ENCODE results near the gene PSMD4.

PSMD4 gene

GRCh38 chr1:151282883-151283725, 28.6 kb downstream of the PSMD4 start:
- 0 out of 2 replicates have a peak, but pooled peaks have one; percentile 8 for TF ChIP-seq POLR2A (IDR thresholded peaks at IDR 0.05; ENCODE audit: low read depth, low read length)
- no peak for FAIRE-seq
- no peak for DNase-seq (ENCODE audit: insufficient read length, low spot score)

GRCh38 chr1:151284013-151284577, 29.6 kb downstream of the PSMD4 start:
- FAIRE-seq (no peak), DNase-seq (ENCODE audit: insufficient read length, low spot score) (no peak)
- TF ChIP-seq POLR2A (IDR thresholded peaks at IDR 0.05; ENCODE audit: low read depth, low read length) = no peak

- no peak for FAIRE-seq
- DNase-seq (ENCODE audit: insufficient read length, low spot score) = no peak
Measured at GRCh38 chr1:151286619-151287340, 32.2 kb downstream of the PSMD4 start.

GRCh38 chr1:151287341-151287699, 32.8 kb downstream of the PSMD4 start:
- DNase-seq (ENCODE audit: insufficient read length, low spot score) (no peak), FAIRE-seq (no peak)
- no peak for TF ChIP-seq POLR2A (IDR thresholded peaks at IDR 0.05; ENCODE audit: low read depth, low read length)

More at GRCh38 chr1:151286619-151287340, 32.2 kb downstream of the PSMD4 start:
- no peak for TF ChIP-seq POLR2A (IDR thresholded peaks at IDR 0.05; ENCODE audit: low read depth, low read length)

- no peak for FAIRE-seq
Measured at GRCh38 chr1:151287767-151288500, 33.4 kb downstream of the PSMD4 start.

GRCh38 chr1:151288502-151288901, 34.0 kb downstream of the PSMD4 start:
- no peak for TF ChIP-seq POLR2A (IDR thresholded peaks at IDR 0.05; ENCODE audit: low read depth, low read length)
- no peak for DNase-seq (ENCODE audit: insufficient read length, low spot score)

More at GRCh38 chr1:151287767-151288500, 33.4 kb downstream of the PSMD4 start:
- no peak for TF ChIP-seq POLR2A (IDR thresholded peaks at IDR 0.05; ENCODE audit: low read depth, low read length)
- DNase-seq (ENCODE audit: insufficient read length, low spot score) = no peak

GRCh38 chr1:151289080-151289935, 34.8 kb downstream of the PSMD4 start:
- DNase-seq (ENCODE audit: insufficient read length, low spot score) (no peak), FAIRE-seq (no peak)
- no peak for TF ChIP-seq POLR2A (IDR thresholded peaks at IDR 0.05; ENCODE audit: low read depth, low read length)

More at GRCh38 chr1:151288502-151288901, 34.0 kb downstream of the PSMD4 start:
- no peak for FAIRE-seq

- no peak for TF ChIP-seq POLR2A (IDR thresholded peaks at IDR 0.05; ENCODE audit: low read depth, low read length)
- DNase-seq (ENCODE audit: insufficient read length, low spot score) = no peak
- FAIRE-seq = no peak
Measured at GRCh38 chr1:151289991-151290708, 35.6 kb downstream of the PSMD4 start.

GRCh38 chr1:151290709-151291303, 36.3 kb downstream of the PSMD4 start:
- TF ChIP-seq POLR2A (IDR thresholded peaks at IDR 0.05; ENCODE audit: low read depth, low read length) = no peak
- FAIRE-seq = no peak
- no peak for DNase-seq (ENCODE audit: insufficient read length, low spot score)

- FAIRE-seq = no peak
- DNase-seq (ENCODE audit: insufficient read length, low spot score) = no peak
- TF ChIP-seq POLR2A (IDR thresholded peaks at IDR 0.05; ENCODE audit: low read depth, low read length) = no peak
Measured at GRCh38 chr1:151292207-151293030, 37.9 kb downstream of the PSMD4 start.

- TF ChIP-seq POLR2A (IDR thresholded peaks at IDR 0.05; ENCODE audit: low read depth, low read length) = no peak
- FAIRE-seq (no peak), DNase-seq (ENCODE audit: insufficient read length, low spot score) (no peak)
Measured at GRCh38 chr1:151293093-151293492, 38.6 kb downstream of the PSMD4 start.

Data from H54 (cell line).